SK-N-MC (cell line): ENCODE measurements around the gene MTCH1.

ENCODE experiments used
- EZH2 ChIP-seq: fragments of 200-600 bp; sonication (generic); IDR thresholded peaks from one replicate; pipeline ENCODE4 v1.6.1; 2017; ENCODE audit warnings: antibody characterized with exemption
- POLR2AphosphoS5 ChIP-seq: IDR thresholded peaks from 2 replicates; pipeline ENCODE4 v1.6.1; 2012; ENCODE audit warnings: mild to moderate bottlenecking, low read depth, low read length, borderline replicate concordance

DNA sequence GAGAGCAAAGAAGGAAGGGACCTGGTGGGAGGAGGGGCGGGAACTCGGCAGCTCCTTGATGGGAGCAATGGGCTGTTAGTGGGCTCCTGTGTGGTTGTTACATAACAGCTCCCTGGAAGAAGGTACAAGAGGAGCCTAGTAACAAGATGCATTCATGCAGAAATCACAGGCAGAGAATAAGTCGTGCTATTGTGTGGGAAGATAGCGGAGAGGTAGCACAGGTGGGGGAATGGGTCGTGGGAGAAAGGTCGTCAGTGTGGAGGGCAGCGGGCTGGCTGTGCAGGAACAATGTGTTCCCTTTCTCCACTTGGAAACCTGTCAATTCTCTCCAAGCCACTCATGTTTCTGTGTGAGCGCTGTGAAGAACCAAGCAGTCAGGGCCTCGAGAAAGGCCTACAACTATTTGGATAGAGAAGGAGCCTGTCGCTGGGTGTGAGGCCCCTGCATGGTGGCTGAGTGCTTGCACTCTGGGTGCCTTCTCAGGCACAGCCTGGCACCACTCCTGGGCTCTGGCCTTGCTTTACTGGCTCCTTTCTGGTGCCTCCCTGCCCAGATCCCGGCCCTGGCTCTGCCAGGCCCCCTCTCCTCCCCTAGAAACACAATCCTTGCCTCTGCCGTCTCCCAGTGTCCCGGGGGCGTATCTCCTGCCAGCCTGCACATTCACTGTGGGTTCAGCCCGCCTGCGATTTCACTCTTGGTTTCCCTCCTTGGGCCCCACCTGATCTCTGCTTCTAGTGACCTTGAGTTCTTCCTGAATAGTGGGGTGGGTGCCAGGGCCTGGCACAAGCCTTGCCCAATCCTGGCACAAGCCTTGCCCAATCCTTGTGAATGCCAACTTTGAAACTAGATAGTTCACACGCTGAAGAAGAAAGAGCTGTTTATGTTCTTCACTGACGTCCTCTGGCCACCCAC, 12.1 kb upstream of the MTCH1 start:
- TF ChIP-seq EZH2 = no peak
- TF ChIP-seq POLR2AphosphoS5 = no peak
